ENCODE measurements around the gene CABYR.

CABYR gene

GRCh38 chr18:24195296-24196053 lies 56.6 kb downstream of the CABYR start:
- no peak for DNase-seq

GRCh38 chr18:24196764-24197163 lies 57.9 kb downstream of the CABYR start:
- DNase-seq: no peak

GRCh38 chr18:24197412-24197811 lies 58.5 kb downstream of the CABYR start:
- DNase-seq: no peak

GRCh38 chr18:24198461-24198860 lies 59.6 kb downstream of the CABYR start:
- no peak for DNase-seq

- DNase-seq: no peak
Observed at GRCh38 chr18:24199372-24199962, 60.6 kb downstream of the CABYR start.

GRCh38 chr18:24200494-24201290 lies 61.8 kb downstream of the CABYR start:
- no peak for DNase-seq

- DNase-seq: no peak
Observed at GRCh38 chr18:24201699-24202687, 63.1 kb downstream of the CABYR start.

- no peak for DNase-seq
Observed at GRCh38 chr18:24204904-24205303, 66.0 kb downstream of the CABYR start.

GRCh38 chr18:24208270-24209035 lies 69.6 kb downstream of the CABYR start:
- no peak for DNase-seq

- no peak for DNase-seq
Observed at GRCh38 chr18:24209558-24209957, 70.7 kb downstream of the CABYR start.
